Mesendoderm (in vitro differentiated cells): ENCODE data around the gene MRPS22.
A peak's percentile ranks its signal among the peaks of the same experiment; 100 is the strongest.

Source experiments
- DNase-seq: peaks from one replicate; pipeline ENCODE4 v3.0.0; 2013
- H2AK5ac ChIP-seq: 2 replicates; pipeline ENCODE4 v1.6.1; 2013; ENCODE audit warnings: low read length, inconsistent platforms
- H2BK120ac ChIP-seq: 2 replicates; pipeline ENCODE4 v1.6.1; 2013; ENCODE audit warnings: low read depth, mild to moderate bottlenecking, low read length, moderate library complexity, mixed read lengths
- H2BK15ac ChIP-seq: replicated peaks from 2 replicates; pipeline ENCODE4 v1.6.1; 2013; ENCODE audit warnings: low read depth, mild to moderate bottlenecking, moderate library complexity
- H2BK5ac ChIP-seq: 2 replicates; pipeline ENCODE4 v1.6.1; 2013; ENCODE audit warnings: low read length, inconsistent platforms
- H3K18ac ChIP-seq: 2 replicates; pipeline ENCODE4 v1.6.1; 2013; ENCODE audit warnings: mild to moderate bottlenecking, low read length, mixed read lengths
- H3K23ac ChIP-seq: one replicate; pipeline ENCODE4 v1.6.1; 2013; ENCODE audit warnings: low read length
- H3K27ac ChIP-seq: 2 replicates; pipeline ENCODE4 v1.5.1; 2013; ENCODE audit warnings: low read depth, mild to moderate bottlenecking, inconsistent platforms, low read length, moderate library complexity
- H3K27me3 ChIP-seq: 2 replicates; pipeline ENCODE4 v1.6.1; 2013; ENCODE audit warnings: low read length, control low read depth, mild to moderate bottlenecking, inconsistent platforms; ENCODE audit not compliant: insufficient read depth, poor library complexity
- H3K36me3 ChIP-seq: 2 replicates; pipeline ENCODE4 v1.6.1; 2013; ENCODE audit warnings: low read length, inconsistent platforms; ENCODE audit not compliant: control insufficient read depth, insufficient read depth
- H3K4ac ChIP-seq: one replicate; pipeline ENCODE4 v1.6.1; 2013; ENCODE audit warnings: low read depth, mild to moderate bottlenecking, low read length, moderate library complexity
- H3K4me1 ChIP-seq: 2 replicates; pipeline ENCODE4 v1.6.1; 2013; ENCODE audit warnings: low read depth, low read length, inconsistent platforms; ENCODE audit not compliant: control insufficient read depth
- H3K4me2 ChIP-seq: 2 replicates; pipeline ENCODE4 v1.6.1; 2013; ENCODE audit warnings: low read length
- H3K4me3 ChIP-seq: 2 replicates; pipeline ENCODE4 v1.5.1; 2013; ENCODE audit warnings: mild to moderate bottlenecking, low read length
- H3K56ac ChIP-seq: one replicate; pipeline ENCODE4 v1.6.1; 2013; ENCODE audit warnings: low read length
- H3K79me1 ChIP-seq: 2 replicates; pipeline ENCODE4 v1.6.1; 2013; ENCODE audit warnings: low read length, inconsistent platforms
- H3K79me2 ChIP-seq: 2 replicates; pipeline ENCODE4 v1.6.1; 2013; ENCODE audit warnings: mild to moderate bottlenecking, low read length; ENCODE audit not compliant: control insufficient read depth, insufficient read depth
- H3K9ac ChIP-seq: 2 replicates; pipeline ENCODE4 v1.6.1; 2013; ENCODE audit warnings: low read length, inconsistent platforms
- H4K5ac ChIP-seq: one replicate; pipeline ENCODE4 v1.6.1; 2013; ENCODE audit warnings: low read length
- H4K8ac ChIP-seq: one replicate; pipeline ENCODE4 v1.6.1; 2013; ENCODE audit warnings: low read depth, mild to moderate bottlenecking, control low read depth, low read length, moderate library complexity
- WGBS: extraction: QIAGEN DNeasy Blood & Tissue Kit; methylation state at CpG from one replicate; pipeline ENCODE4 v1.1.7; 2013; ENCODE audit warnings: low lambda C conversion rate, missing lambda C conversion rate; ENCODE audit not compliant: insufficient coverage; ENCODE audit errors: extremely low coverage; 5-methylcytosine and 5-hydroxymethylcytosine counted together

MRPS22 gene

DNA sequence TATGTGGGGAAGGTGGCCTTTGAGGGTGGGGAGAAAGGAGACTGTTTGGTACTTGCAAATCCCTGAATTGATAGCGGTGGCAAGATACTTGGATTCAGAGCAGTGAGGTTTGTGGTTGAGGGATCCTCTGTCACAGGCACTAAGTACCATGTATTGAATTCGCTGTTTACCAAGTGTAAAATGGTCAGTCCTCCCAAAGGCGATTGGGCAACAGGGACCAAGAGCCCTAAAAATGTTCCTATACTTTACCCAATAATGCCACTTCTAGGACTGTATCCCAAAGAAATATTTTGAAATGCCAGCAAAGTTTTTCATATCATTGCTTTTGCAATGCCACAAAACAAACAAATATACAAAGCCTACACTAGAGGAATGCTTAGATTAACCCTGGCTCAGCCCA is 43.4 kb upstream of the MRPS22 start:
- no peak overlapping the region for H4K5ac ChIP-seq
- H3K4ac ChIP-seq: no peak overlapping the region
- H2BK15ac ChIP-seq: no peak overlapping the region
- H3K36me3 ChIP-seq: no peaks in the 10 kb centered on the region
- no peaks in the 10 kb centered on the region for H3K4me1 ChIP-seq
- no peak overlapping the region for H3K4me3 ChIP-seq
- no peak overlapping the region for H3K4me2 ChIP-seq
- WGBS: no CpG with 5 or more reads among the region's 3 CpGs
- no peak overlapping the region for H3K18ac ChIP-seq
- H3K79me1 ChIP-seq: no peaks in the 10 kb centered on the region
- no peak overlapping the region for H3K27ac ChIP-seq
- H3K79me2 ChIP-seq: no peaks in the 10 kb centered on the region
- no peak overlapping the region for H3K56ac ChIP-seq
- H2BK120ac ChIP-seq: no peak overlapping the region
- DNase-seq: no peak
- no peak overlapping the region for H3K23ac ChIP-seq
- H3K9ac ChIP-seq: no peak overlapping the region
- no peak overlapping the region for H2AK5ac ChIP-seq
- no peaks in the 10 kb centered on the region for H3K27me3 ChIP-seq
- no peak overlapping the region for H4K8ac ChIP-seq
- H2BK5ac ChIP-seq: no peak overlapping the region

DNA sequence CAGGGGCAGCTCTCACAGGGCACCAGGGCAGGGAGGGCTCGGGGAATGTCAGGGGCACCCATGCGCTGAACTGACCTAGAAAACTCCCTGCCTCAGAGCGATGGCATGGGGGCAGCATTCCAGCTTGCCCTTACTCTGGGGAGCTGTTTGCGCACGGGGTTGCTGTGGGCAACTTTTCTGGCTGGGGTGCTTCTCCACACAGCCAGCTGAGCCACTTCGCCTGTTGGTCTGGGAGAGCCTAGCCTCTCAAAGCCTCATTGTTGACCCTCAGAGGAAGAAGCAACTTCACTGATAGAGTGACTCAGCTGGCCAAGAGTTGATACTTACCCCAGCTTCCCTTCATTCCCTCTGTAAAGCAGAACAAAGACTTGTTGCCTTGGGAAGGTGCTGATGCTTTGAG is 42.6 kb upstream of the MRPS22 start:
- no peak overlapping the region for H3K9ac ChIP-seq
- H3K4me2 ChIP-seq: no peak overlapping the region
- no peak overlapping the region for H3K27ac ChIP-seq
- no peak overlapping the region for H3K18ac ChIP-seq
- no peaks in the 10 kb centered on the region for H3K4me1 ChIP-seq
- no peaks in the 10 kb centered on the region for H3K27me3 ChIP-seq
- no CpG with 5 or more reads among the region's 6 CpGs for WGBS
- DNase-seq: no peak
- H2BK5ac ChIP-seq: no peak overlapping the region
- no peak overlapping the region for H4K5ac ChIP-seq
- no peaks in the 10 kb centered on the region for H3K36me3 ChIP-seq
- no peak overlapping the region for H2BK15ac ChIP-seq
- H2BK120ac ChIP-seq: no peak overlapping the region
- H3K56ac ChIP-seq: no peak overlapping the region
- H3K4me3 ChIP-seq: no peak overlapping the region
- no peaks in the 10 kb centered on the region for H3K79me1 ChIP-seq
- H3K23ac ChIP-seq: no peak overlapping the region
- H2AK5ac ChIP-seq: no peak overlapping the region
- no peaks in the 10 kb centered on the region for H3K79me2 ChIP-seq
- H4K8ac ChIP-seq: no peak overlapping the region
- no peak overlapping the region for H3K4ac ChIP-seq

DNA sequence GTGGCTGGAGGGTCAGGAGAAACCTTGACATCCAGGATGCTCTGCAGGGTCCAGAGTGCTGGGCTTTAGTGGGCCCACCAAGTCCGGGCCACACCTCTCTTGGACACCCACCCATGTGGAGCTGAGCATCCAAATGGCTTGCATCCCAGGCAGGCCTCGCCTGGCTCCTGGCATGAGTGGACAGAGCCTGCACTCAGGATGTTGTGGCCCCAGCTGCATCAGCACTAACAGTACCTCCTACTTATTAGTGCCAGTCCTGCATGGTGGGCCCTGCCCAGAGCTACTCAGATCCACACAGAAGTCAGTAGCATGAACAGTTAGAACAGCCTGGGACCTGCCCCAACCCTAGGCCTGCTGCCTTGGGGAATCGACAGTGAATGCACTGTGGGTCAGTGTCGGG is 42.2 kb upstream of the MRPS22 start:
- no peak overlapping the region for H3K4me2 ChIP-seq
- no peaks in the 10 kb centered on the region for H3K4me1 ChIP-seq
- no peaks in the 10 kb centered on the region for H3K27me3 ChIP-seq
- H3K79me2 ChIP-seq: no peaks in the 10 kb centered on the region
- no peak overlapping the region for H3K4ac ChIP-seq
- no peak overlapping the region for H3K27ac ChIP-seq
- DNase-seq: no peak
- no peak overlapping the region for H2BK15ac ChIP-seq
- H3K36me3 ChIP-seq: no peaks in the 10 kb centered on the region
- no peak overlapping the region for H2BK120ac ChIP-seq
- H4K5ac ChIP-seq: no peak overlapping the region
- no CpG with 5 or more reads among the region's 4 CpGs for WGBS
- H2BK5ac ChIP-seq: no peak overlapping the region
- no peak overlapping the region for H2AK5ac ChIP-seq
- no peak overlapping the region for H4K8ac ChIP-seq
- H3K18ac ChIP-seq: no peak overlapping the region
- no peak overlapping the region for H3K9ac ChIP-seq
- no peak overlapping the region for H3K56ac ChIP-seq
- no peaks in the 10 kb centered on the region for H3K79me1 ChIP-seq
- H3K4me3 ChIP-seq: no peak overlapping the region
- H3K23ac ChIP-seq: no peak overlapping the region

DNA sequence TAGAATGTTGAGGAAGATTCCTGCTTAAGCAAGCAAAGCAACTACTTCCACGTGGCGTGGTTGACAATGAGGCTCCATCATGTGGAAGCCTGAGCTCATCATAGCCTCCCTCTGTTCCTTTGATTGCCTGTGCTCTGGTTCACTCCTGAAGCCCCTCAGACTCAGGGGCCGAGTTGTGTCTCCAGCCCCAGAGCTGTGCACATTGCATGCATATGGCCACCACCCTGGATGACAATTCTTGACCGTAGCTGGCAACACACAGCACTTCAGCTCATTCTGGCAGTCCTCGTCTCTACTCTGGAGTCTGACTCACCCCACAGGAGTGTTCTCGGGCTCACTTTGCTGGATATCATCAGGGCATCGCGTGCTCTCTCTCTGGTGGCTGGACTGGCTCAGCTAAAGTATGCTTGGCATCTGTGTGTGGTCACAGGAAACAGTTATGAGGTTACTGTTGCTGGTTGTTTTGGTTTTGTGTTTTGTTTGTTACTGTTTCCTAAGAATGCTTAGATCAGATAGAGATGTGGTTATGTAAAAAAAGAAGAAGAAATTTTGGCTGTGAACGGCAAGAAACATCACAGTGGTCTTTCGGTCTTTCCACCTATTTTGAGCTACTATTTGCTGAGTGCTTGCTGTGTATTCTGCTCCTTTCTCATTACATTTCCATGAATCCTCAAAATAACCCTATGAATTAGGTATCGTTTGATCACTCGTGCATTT is 41.6 kb upstream of the MRPS22 start:
- Histone ChIP-seq H3K4me1 (no peaks in the 10 kb centered on the region), H3K27me3 (no peaks in the 10 kb centered on the region), H3K4me3 (no peak overlapping the region), H2BK5ac (no peak overlapping the region), H4K8ac (no peak overlapping the region), H2BK120ac (no peak overlapping the region), H3K4ac (no peak overlapping the region), H3K56ac (no peak overlapping the region), H3K79me1 (no peaks in the 10 kb centered on the region), H3K18ac (no peak overlapping the region), H3K36me3 (no peaks in the 10 kb centered on the region), H3K79me2 (no peaks in the 10 kb centered on the region), H3K27ac (no peak overlapping the region), H3K9ac (no peak overlapping the region), H3K4me2 (no peak overlapping the region), H2AK5ac (no peak overlapping the region), H4K5ac (no peak overlapping the region), H2BK15ac (no peak overlapping the region), H3K23ac (no peak overlapping the region)
- no CpG with 5 or more reads among the region's 12 CpGs for WGBS
- peak; percentile 63 for DNase-seq

DNA sequence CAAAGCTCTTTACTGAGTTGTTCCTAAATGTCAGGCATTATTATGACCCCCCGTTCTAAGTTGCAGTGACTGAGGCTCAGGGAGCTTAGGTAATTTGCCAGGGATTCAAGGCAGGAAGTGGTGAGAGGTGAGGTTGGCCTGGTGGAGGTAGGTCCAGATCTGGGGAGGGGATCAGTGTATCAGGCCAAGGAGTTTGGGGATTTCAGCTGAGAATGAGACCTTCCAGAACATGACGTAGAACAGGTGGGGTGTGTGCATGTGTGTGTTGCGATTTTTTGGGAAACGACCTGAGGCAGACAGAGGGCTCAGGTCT is 41.1 kb upstream of the MRPS22 start:
- H3K23ac ChIP-seq: no peak overlapping the region
- H3K4ac ChIP-seq: no peak overlapping the region
- H3K79me2 ChIP-seq: no peaks in the 10 kb centered on the region
- H3K36me3 ChIP-seq: no peaks in the 10 kb centered on the region
- H2BK5ac ChIP-seq: no peak overlapping the region
- H3K4me2 ChIP-seq: no peak overlapping the region
- no peak overlapping the region for H3K9ac ChIP-seq
- H3K27ac ChIP-seq: no peak overlapping the region
- H3K4me3 ChIP-seq: no peak overlapping the region
- H3K27me3 ChIP-seq: no peaks in the 10 kb centered on the region
- H2BK120ac ChIP-seq: no peak overlapping the region
- H4K5ac ChIP-seq: no peak overlapping the region
- no peak overlapping the region for H3K18ac ChIP-seq
- no peak overlapping the region for H3K56ac ChIP-seq
- H3K4me1 ChIP-seq: no peaks in the 10 kb centered on the region
- H2BK15ac ChIP-seq: no peak overlapping the region
- DNase-seq: no peak
- no peak overlapping the region for H2AK5ac ChIP-seq
- no CpG with 5 or more reads among the region's 4 CpGs for WGBS
- H4K8ac ChIP-seq: no peak overlapping the region
- no peaks in the 10 kb centered on the region for H3K79me1 ChIP-seq

DNA sequence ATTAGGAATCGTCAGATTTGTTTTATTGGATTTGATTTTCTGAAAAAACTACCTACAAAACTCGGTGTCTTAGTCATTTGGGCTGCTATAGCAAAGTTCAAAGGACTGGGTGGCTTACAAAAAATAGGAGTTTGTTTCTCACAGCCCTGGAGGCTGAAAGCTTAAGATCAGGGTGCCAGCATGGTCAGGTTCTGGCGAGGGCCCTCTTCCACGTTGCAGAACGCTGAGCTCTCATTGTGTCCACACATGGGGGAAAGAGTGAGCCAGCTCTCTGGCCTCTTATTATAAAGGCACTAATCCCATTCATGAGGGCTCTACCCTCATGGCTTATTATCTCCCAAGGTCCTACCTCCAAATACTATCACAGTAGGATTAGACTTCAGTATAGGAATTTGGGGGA is 40.6 kb upstream of the MRPS22 start:
- Histone ChIP-seq H3K23ac (no peak overlapping the region), H3K4me2 (no peak overlapping the region), H3K18ac (no peak overlapping the region), H4K5ac (no peak overlapping the region), H2BK120ac (no peak overlapping the region), H3K9ac (no peak overlapping the region), H3K79me2 (no peaks in the 10 kb centered on the region), H2AK5ac (no peak overlapping the region), H3K4me1 (no peaks in the 10 kb centered on the region), H2BK15ac (no peak overlapping the region), H2BK5ac (no peak overlapping the region), H3K27me3 (no peaks in the 10 kb centered on the region), H3K56ac (no peak overlapping the region), H3K4me3 (no peak overlapping the region), H4K8ac (no peak overlapping the region), H3K27ac (no peak overlapping the region), H3K4ac (no peak overlapping the region), H3K79me1 (no peaks in the 10 kb centered on the region), H3K36me3 (no peaks in the 10 kb centered on the region)
- WGBS: no CpG with 5 or more reads among the region's 5 CpGs
- no peak for DNase-seq
